Measurements from ENCODE around the gene TNRC6B.
"Not testable (repeated sequence)": the region's sequence is repeated elsewhere in the genome, so short reads cannot be mapped to it uniquely, and the experiment has no call there.

The TNRC6B gene

GRCh38 chr22:40308999-40309573 lies 131.4 kb downstream of the TNRC6B start:
- no peaks in the 10 kb centered on the region for H3K9me3 Mint-ChIP-seq
- H3K36me3 Mint-ChIP-seq = peaks cover 28% of the 10 kb centered on the region
- H3K4me3 Mint-ChIP-seq = no peak overlapping the region
- H3K4me1 Mint-ChIP-seq = peaks cover 50% of the 10 kb centered on the region
- H3K27me3 Mint-ChIP-seq = no peaks in the 10 kb centered on the region
- peak overlapping the region; percentile 93 for H3K27ac Mint-ChIP-seq

GRCh38 chr22:40309631-40310030 lies 131.9 kb downstream of the TNRC6B start:
- H3K9me3 Mint-ChIP-seq = no peaks in the 10 kb centered on the region
- peaks cover 33% of the 10 kb centered on the region for H3K36me3 Mint-ChIP-seq
- peak overlapping the region; percentile 72 for H3K27ac Mint-ChIP-seq
- H3K27me3 Mint-ChIP-seq = no peaks in the 10 kb centered on the region
- no peak overlapping the region for H3K4me3 Mint-ChIP-seq
- peaks cover 53% of the 10 kb centered on the region for H3K4me1 Mint-ChIP-seq

GRCh38 chr22:40310081-40310767 lies 132.5 kb downstream of the TNRC6B start:
- Mint-ChIP-seq H3K4me1 (peaks cover 53% of the 10 kb centered on the region), H3K4me3 (no peak overlapping the region), H3K27me3 (no peaks in the 10 kb centered on the region), H3K36me3 (peaks cover 34% of the 10 kb centered on the region), H3K9me3 (no peaks in the 10 kb centered on the region), H3K27ac (peak overlapping the region; percentile 51)

- no peaks in the 10 kb centered on the region for H3K27me3 Mint-ChIP-seq
- peaks cover 35% of the 10 kb centered on the region for H3K36me3 Mint-ChIP-seq
- peaks cover 54% of the 10 kb centered on the region for H3K4me1 Mint-ChIP-seq
- peak overlapping the region; percentile 51 for H3K27ac Mint-ChIP-seq
- no peak overlapping the region for H3K4me3 Mint-ChIP-seq
- H3K9me3 Mint-ChIP-seq = no peaks in the 10 kb centered on the region
Measured at GRCh38 chr22:40310768-40311120, 133.0 kb downstream of the TNRC6B start.

- H3K27me3 Mint-ChIP-seq, H3K4me3 Mint-ChIP-seq, H3K27ac Mint-ChIP-seq, H3K9me3 Mint-ChIP-seq: not testable (repeated sequence)
- Mint-ChIP-seq H3K4me1 (peaks cover 55% of the 10 kb centered on the region), H3K36me3 (peaks cover 39% of the 10 kb centered on the region)
Measured at GRCh38 chr22:40311646-40312045, 133.9 kb downstream of the TNRC6B start.

- H3K27me3 Mint-ChIP-seq = no peaks in the 10 kb centered on the region
- peaks cover 43% of the 10 kb centered on the region for H3K36me3 Mint-ChIP-seq
- no peak overlapping the region for H3K4me3 Mint-ChIP-seq
- H3K9me3 Mint-ChIP-seq = no peaks in the 10 kb centered on the region
- no peak overlapping the region for H3K27ac Mint-ChIP-seq
- H3K4me1 Mint-ChIP-seq = peaks cover 57% of the 10 kb centered on the region
Measured at GRCh38 chr22:40312050-40312449, 134.3 kb downstream of the TNRC6B start.

DNA sequence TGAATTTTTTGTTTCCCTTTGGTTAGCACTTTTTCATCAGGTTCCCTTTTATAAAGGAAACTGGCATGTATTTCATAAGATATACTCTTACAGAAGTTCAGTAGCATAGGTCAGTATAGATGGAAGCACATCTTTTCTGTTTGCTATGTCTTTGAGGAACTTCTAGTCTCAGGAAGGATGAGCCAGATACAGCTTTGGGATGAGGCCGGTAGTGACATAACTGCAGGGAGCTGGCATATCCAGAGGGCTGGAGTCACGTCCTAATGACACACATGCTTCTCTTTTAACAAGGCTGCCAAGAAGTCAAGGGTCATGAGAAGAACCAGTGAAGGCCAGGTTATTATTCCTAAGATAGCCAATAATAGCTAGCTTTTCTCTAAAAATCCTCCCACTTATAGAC lies 135.3 kb downstream of the TNRC6B start:
- Mint-ChIP-seq H3K36me3 (peaks cover 44% of the 10 kb centered on the region), H3K27me3 (no peaks in the 10 kb centered on the region)

GRCh38 chr22:40314041-40314440 lies 136.3 kb downstream of the TNRC6B start:
- Mint-ChIP-seq H3K9me3 (no peaks in the 10 kb centered on the region), H3K36me3 (peaks cover 40% of the 10 kb centered on the region), H3K4me3 (no peak overlapping the region), H3K27ac (peak overlapping the region; percentile 71), H3K27me3 (no peaks in the 10 kb centered on the region), H3K4me1 (peaks cover 42% of the 10 kb centered on the region)

More for the DNA sequence above, 135.3 kb downstream of the TNRC6B start:
- Mint-ChIP-seq H3K27ac (peak overlapping the region; percentile 47), H3K4me1 (peaks cover 53% of the 10 kb centered on the region), H3K9me3 (no peaks in the 10 kb centered on the region), H3K4me3 (no peak overlapping the region)

- H3K27me3 Mint-ChIP-seq = no peaks in the 10 kb centered on the region
- no peaks in the 10 kb centered on the region for H3K9me3 Mint-ChIP-seq
- peaks cover 66% of the 10 kb centered on the region for H3K4me1 Mint-ChIP-seq
- peak overlapping the region; percentile 62 for H3K27ac Mint-ChIP-seq
- no peak overlapping the region for H3K4me3 Mint-ChIP-seq
- peaks cover 34% of the 10 kb centered on the region for H3K36me3 Mint-ChIP-seq
Measured at GRCh38 chr22:40320687-40321086, 143.0 kb downstream of the TNRC6B start.

DNA sequence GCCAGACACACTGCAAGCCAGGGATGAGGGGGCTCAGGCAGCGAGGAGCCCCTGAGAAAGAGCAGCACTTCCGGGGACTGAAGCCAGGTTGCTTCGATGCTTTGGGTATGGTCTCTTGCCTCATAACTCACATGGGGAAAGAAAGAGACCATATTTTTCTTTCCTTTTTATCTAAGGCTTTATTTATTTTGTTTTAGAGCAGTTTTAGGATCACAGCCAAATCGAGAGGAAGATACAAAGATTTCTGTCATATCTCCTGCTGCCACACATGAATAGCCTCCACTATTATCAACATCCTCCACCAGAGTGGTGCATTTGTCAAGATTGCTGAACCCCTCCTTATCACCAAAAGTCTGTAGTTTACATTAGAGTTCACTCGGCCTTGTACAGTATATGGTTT lies 144.3 kb downstream of the TNRC6B start:
- H3K36me3 Mint-ChIP-seq = peaks cover 25% of the 10 kb centered on the region
- no peaks in the 10 kb centered on the region for H3K9me3 Mint-ChIP-seq
- H3K27ac Mint-ChIP-seq = peak overlapping the region; percentile 3
- H3K4me3 Mint-ChIP-seq = no peak overlapping the region
- no peaks in the 10 kb centered on the region for H3K27me3 Mint-ChIP-seq
- H3K4me1 Mint-ChIP-seq = peaks cover 68% of the 10 kb centered on the region

GRCh38 chr22:40322818-40323447 lies 145.2 kb downstream of the TNRC6B start:
- H3K27ac Mint-ChIP-seq = no peak overlapping the region
- H3K27me3 Mint-ChIP-seq = no peaks in the 10 kb centered on the region
- no peaks in the 10 kb centered on the region for H3K9me3 Mint-ChIP-seq
- peaks cover 72% of the 10 kb centered on the region for H3K4me1 Mint-ChIP-seq
- H3K4me3 Mint-ChIP-seq = no peak overlapping the region
- H3K36me3 Mint-ChIP-seq = peaks cover 17% of the 10 kb centered on the region

DNA sequence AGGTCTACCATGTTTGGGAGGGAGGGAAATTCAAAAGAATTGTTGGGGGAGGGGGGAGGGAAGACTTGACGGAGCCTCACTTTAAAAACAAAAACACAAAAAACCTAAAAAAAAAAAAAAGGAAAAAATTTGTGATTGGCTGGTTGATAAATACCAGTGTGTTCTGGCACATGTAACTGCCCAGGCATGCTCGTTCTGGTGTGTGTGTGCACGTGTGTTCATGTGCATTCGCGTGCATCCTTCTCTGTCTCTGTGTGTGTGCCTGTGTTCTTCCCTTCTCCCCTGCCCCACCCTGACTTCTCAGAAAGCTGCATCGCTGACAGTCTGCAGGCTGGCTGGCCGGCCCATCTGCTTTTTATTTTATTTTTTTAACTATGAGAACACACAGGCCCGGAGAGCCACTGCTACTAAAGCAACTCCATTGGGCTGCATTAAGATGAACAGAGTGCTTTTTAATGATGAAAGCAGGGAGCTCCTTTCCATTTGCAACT lies 146.0 kb downstream of the TNRC6B start:
- Mint-ChIP-seq H3K36me3 (peaks cover 15% of the 10 kb centered on the region), H3K4me1 (peaks cover 80% of the 10 kb centered on the region), H3K27me3 (no peaks in the 10 kb centered on the region), H3K27ac (peak overlapping the region; percentile 89), H3K4me3 (peak overlapping the region; percentile 84), H3K9me3 (no peaks in the 10 kb centered on the region)

DNA sequence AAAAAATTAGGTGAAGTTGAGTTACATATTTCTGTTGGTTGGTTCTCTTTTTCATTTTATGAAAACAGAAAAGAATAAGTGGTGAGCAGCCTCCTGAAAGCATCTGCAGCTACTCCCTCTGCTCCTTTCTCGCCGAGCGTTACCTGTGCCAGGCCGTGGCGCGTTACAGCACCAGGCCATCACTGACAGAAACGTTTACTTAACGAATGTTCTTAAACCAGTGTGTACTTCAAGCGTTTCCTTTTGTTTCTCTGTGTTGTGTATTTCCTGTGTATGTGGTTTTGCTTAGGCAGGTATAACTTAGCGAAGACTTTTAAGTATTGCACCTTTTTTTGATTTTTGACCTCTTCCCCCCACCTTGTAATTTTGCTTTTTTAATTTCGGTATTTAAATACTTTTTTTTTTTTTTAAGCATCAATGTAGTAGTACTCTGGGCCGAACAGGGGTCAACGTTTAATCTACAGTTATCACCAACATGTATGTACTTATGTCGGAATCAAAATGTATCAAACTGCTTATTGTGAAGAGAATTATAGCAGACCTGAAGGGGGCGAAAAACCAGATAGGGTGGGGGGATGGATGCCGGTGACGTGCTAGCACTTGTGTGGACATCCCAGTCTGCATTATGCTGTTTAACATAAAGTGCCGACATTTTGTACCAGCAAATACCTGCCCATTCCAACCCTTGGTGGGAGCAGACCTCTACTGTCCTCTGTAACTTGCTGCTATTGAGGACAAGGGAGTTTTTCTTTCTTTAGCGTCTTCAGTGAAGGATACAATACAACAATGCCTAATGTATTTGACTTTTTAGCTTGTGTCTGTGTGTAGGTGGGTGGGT lies 147.0 kb downstream of the TNRC6B start:
- no peaks in the 10 kb centered on the region for H3K9me3 Mint-ChIP-seq
- H3K27me3 Mint-ChIP-seq = no peaks in the 10 kb centered on the region
- H3K27ac Mint-ChIP-seq = peak overlapping the region; percentile 89
- H3K4me3 Mint-ChIP-seq = peak overlapping the region; percentile 84
- H3K4me1 Mint-ChIP-seq = peaks cover 89% of the 10 kb centered on the region
- peaks cover 15% of the 10 kb centered on the region for H3K36me3 Mint-ChIP-seq

DNA sequence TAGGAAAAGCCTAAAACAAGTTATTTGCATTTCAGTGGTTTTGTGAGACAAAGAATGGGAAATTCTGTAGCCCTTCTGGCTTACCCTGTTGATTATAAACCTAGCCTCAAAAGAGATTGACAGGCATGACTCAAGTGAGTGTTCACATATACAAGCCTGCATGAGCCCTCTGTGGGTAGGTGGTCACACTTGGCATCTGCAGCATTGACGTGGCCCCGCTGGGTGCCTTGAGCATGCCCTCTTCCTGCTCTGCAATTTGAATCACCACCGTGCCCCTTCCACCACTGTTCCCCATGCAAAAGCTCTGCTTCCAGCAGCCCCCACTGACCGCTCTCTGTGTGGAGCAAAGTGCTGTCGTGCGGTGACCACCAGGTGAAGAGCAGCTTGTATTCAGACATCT lies 147.6 kb downstream of the TNRC6B start:
- Mint-ChIP-seq H3K4me3 (peak overlapping the region; percentile 84), H3K36me3 (peaks cover 15% of the 10 kb centered on the region), H3K9me3 (no peaks in the 10 kb centered on the region), H3K27ac (peak overlapping the region; percentile 89), H3K4me1 (peaks cover 94% of the 10 kb centered on the region), H3K27me3 (no peaks in the 10 kb centered on the region)

- Mint-ChIP-seq H3K36me3 (peaks cover 6% of the 10 kb centered on the region), H3K27me3 (no peaks in the 10 kb centered on the region), H3K4me1 (peaks cover 97% of the 10 kb centered on the region), H3K27ac (peak overlapping the region; percentile 83), H3K4me3 (no peak overlapping the region), H3K9me3 (no peaks in the 10 kb centered on the region)
Measured at GRCh38 chr22:40326905-40327735, 149.4 kb downstream of the TNRC6B start.

Data from activated naive CD4-positive, alpha-beta T cell treated with anti-CD3 and anti-CD28 coated beads, Interleukin-2, amount 50 U/mL, for 24 hours (primary cell).